Central memory CD4-positive, alpha-beta T cell (primary cell): ENCODE results near the gene APOA5.
"Not testable (repeated sequence)": the region's sequence is repeated elsewhere in the genome, so short reads cannot be mapped to it uniquely, and the experiment has no call there.

Experiments
- DNase-seq: peaks from one replicate; pipeline ENCODE4 v3.0.0; 2022
- total RNA-seq, 3 experiments: gene quantifications; one replicate each; lab custom pipeline; 2026; lab: John Stamatoyannopoulos, UW

The APOA5 gene
- total RNA-seq: 0 reads per million in 3 experiments

- no peak for DNase-seq
These were observed at the start of gene APOA5 for GRCh38 chr11:116791813-116792143. APOA5 (minus strand) TSS chr11:116791879; CDS start chr11:116791860, 19 bp downstream.

- DNase-seq: no peak
These were observed 49.1 kb upstream of the APOA5 start for GRCh38 chr11:116840746-116841296.

- no peak for DNase-seq
These were observed 48.6 kb upstream of the APOA5 start for GRCh38 chr11:116840224-116840745.

GRCh38 chr11:116838321-116839084 lies 46.8 kb upstream of the APOA5 start:
- DNase-seq: no peak

- no peak for DNase-seq
These were observed 45.8 kb upstream of the APOA5 start, which contains the start of gene APOA1 for GRCh38 chr11:116837231-116838091. APOA1 (minus strand) TSS chr11:116837622; CDS start chr11:116837387, 235 bp downstream.

GRCh38 chr11:116836632-116836991 lies 44.9 kb upstream of the APOA5 start:
- no peak for DNase-seq

- peak; percentile 75 for DNase-seq
These were observed 44.3 kb upstream of the APOA5 start for GRCh38 chr11:116835791-116836631.

GRCh38 chr11:116835042-116835772 lies 43.5 kb upstream of the APOA5 start:
- DNase-seq: no peak

- DNase-seq: not testable (repeated sequence)
These were observed 42.9 kb upstream of the APOA5 start for GRCh38 chr11:116834535-116835041.

- DNase-seq: no peak
These were observed 42.3 kb upstream of the APOA5 start for GRCh38 chr11:116833816-116834534.

GRCh38 chr11:116833491-116833815 lies 41.8 kb upstream of the APOA5 start:
- no peak for DNase-seq

- no peak for DNase-seq
These were observed 40.9 kb upstream of the APOA5 start for GRCh38 chr11:116832350-116833290.

GRCh38 chr11:116831790-116832349 lies 40.2 kb upstream of the APOA5 start:
- DNase-seq: no peak

- no peak for DNase-seq
These were observed 38.7 kb upstream of the APOA5 start for GRCh38 chr11:116830184-116830912.

- DNase-seq: no peak
These were observed 38.0 kb upstream of the APOA5 start, which contains the start of gene APOC3 for GRCh38 chr11:116829525-116830183. APOC3 (plus strand) TSS chr11:116829907; CDS start chr11:116830583, 676 bp downstream.

GRCh38 chr11:116828632-116829524 lies 37.2 kb upstream of the APOA5 start:
- no peak for DNase-seq

- no peak for DNase-seq
These were observed 35.8 kb upstream of the APOA5 start for GRCh38 chr11:116827461-116827860.
